Activated CD4-positive, alpha-beta T cell treated with anti-CD3 and anti-CD28 coated beads, Interleukin-2, amount 50 U/mL, for 24 hours (primary cell): ENCODE results near the gene CA10.

Experiments
- DNase-seq, 2 donors: peaks; one replicate each; pipeline ENCODE4 v3.0.0-alpha.2; 2020; ENCODE audit warnings: low read depth in 1 of 2, low spot score in 1 of 2

CA10 gene

GRCh38 chr17:51888816-51889215, 269.7 kb downstream of the CA10 start:
- no peak for DNase-seq

GRCh38 chr17:51876986-51877385, 281.5 kb downstream of the CA10 start:
- no peak for DNase-seq

GRCh38 chr17:51873302-51873701, 285.2 kb downstream of the CA10 start:
- DNase-seq = no peak

- no peak for DNase-seq
These were observed 289.1 kb downstream of the CA10 start for GRCh38 chr17:51869387-51869786.

GRCh38 chr17:51860954-51861561, 297.5 kb downstream of the CA10 start:
- no peak for DNase-seq

- DNase-seq = no peak
These were observed 301.4 kb downstream of the CA10 start for GRCh38 chr17:51857052-51857597.

GRCh38 chr17:51855806-51856205, 302.7 kb downstream of the CA10 start:
- DNase-seq = no peak

GRCh38 chr17:51853857-51854256, 304.7 kb downstream of the CA10 start:
- no peak for DNase-seq

GRCh38 chr17:51852603-51853002, 305.9 kb downstream of the CA10 start:
- no peak for DNase-seq

GRCh38 chr17:51850201-51850600, 308.3 kb downstream of the CA10 start:
- DNase-seq = no peak

- no peak for DNase-seq
These were observed 310.1 kb downstream of the CA10 start for GRCh38 chr17:51848451-51848850.

GRCh38 chr17:51846566-51846965, 311.9 kb downstream of the CA10 start:
- DNase-seq = no peak

- DNase-seq = no peak
These were observed 312.7 kb downstream of the CA10 start for GRCh38 chr17:51845776-51846175.

GRCh38 chr17:51842763-51843162, 315.8 kb downstream of the CA10 start:
- DNase-seq = no peak

- no peak for DNase-seq
These were observed 316.8 kb downstream of the CA10 start for GRCh38 chr17:51841669-51842068.

GRCh38 chr17:51840688-51841087, 317.8 kb downstream of the CA10 start:
- DNase-seq = no peak

- DNase-seq = no peak
These were observed 324.9 kb downstream of the CA10 start for GRCh38 chr17:51833620-51834019.

GRCh38 chr17:51833045-51833444, 325.5 kb downstream of the CA10 start:
- no peak for DNase-seq

GRCh38 chr17:51830886-51831285, 327.6 kb downstream of the CA10 start:
- DNase-seq = no peak

GRCh38 chr17:51830451-51830850, 328.1 kb downstream of the CA10 start:
- DNase-seq = no peak

GRCh38 chr17:51828901-51829300, 329.6 kb downstream of the CA10 start:
- no peak for DNase-seq

- no peak for DNase-seq
These were observed 331.4 kb downstream of the CA10 start for GRCh38 chr17:51827140-51827539.

GRCh38 chr17:51820766-51821165, 337.7 kb downstream of the CA10 start:
- no peak for DNase-seq
